Mesodermal cell (in vitro differentiated cells): ENCODE measurements around the gene KTI12.
"Not testable (repeated sequence)": the region's sequence is repeated elsewhere in the genome, so short reads cannot be mapped to it uniquely, and the experiment has no call there.

Source experiments
- H3K27ac ChIP-seq: 2 replicates; pipeline ENCODE4 v1.7.0; 2013; ENCODE audit warnings: mild to moderate bottlenecking, low read depth, low read length, moderate library complexity; ENCODE audit not compliant: severe bottlenecking
- H3K36me3 ChIP-seq: 2 replicates; pipeline ENCODE4 v1.7.1; 2013; ENCODE audit warnings: mild to moderate bottlenecking, low read length, moderate library complexity; ENCODE audit not compliant: control insufficient read depth, insufficient read depth
- H3K4me1 ChIP-seq: one replicate; pipeline ENCODE4 v1.7.1; 2013; ENCODE audit warnings: mild to moderate bottlenecking, low read length; ENCODE audit not compliant: insufficient read depth, control insufficient read depth, poor library complexity, severe bottlenecking
- H3K4me3 ChIP-seq: 2 replicates; pipeline ENCODE4 v1.7.0; 2013; ENCODE audit warnings: low read length, control low read depth, mild to moderate bottlenecking; ENCODE audit not compliant: insufficient read depth, poor library complexity, severe bottlenecking; ENCODE audit errors: extremely low read depth
- H3K9me3 ChIP-seq: 2 replicates; pipeline ENCODE4 v1.7.1; 2013; ENCODE audit warnings: mild to moderate bottlenecking, low read length, moderate library complexity; ENCODE audit not compliant: control insufficient read depth
- WGBS, 2 experiments: methylation state at CpG; one replicate each; pipeline ENCODE4 v1.1.5; 2013; ENCODE audit warnings: missing lambda C conversion rate in 2 of 2; ENCODE audit not compliant: insufficient coverage in 2 of 2; 5-methylcytosine and 5-hydroxymethylcytosine counted together

KTI12 gene

GRCh38 chr1:52007215-52008002, 26.2 kb downstream of the KTI12 start:
- peaks cover 18% of the 10 kb centered on the region for H3K4me1 ChIP-seq
- H3K27ac ChIP-seq = no peak overlapping the region
- H3K9me3 ChIP-seq = no peaks in the 10 kb centered on the region
- H3K36me3 ChIP-seq = no peaks in the 10 kb centered on the region
- 83 to 90% methylated on average over 4 to 5 of the region's 5 CpGs for WGBS, 2 experiments
- H3K4me3 ChIP-seq = no peak overlapping the region

- not testable (repeated sequence) for H3K9me3 ChIP-seq, H3K4me3 ChIP-seq, H3K36me3 ChIP-seq
- H3K4me1 ChIP-seq = peaks cover 18% of the 10 kb centered on the region
- peak overlapping the region; percentile 89 for H3K27ac ChIP-seq
- WGBS, 2 experiments = no CpG with 5 or more reads among the region's 5 CpGs
These were observed 27.5 kb downstream of the KTI12 start for GRCh38 chr1:52006081-52006553.

DNA sequence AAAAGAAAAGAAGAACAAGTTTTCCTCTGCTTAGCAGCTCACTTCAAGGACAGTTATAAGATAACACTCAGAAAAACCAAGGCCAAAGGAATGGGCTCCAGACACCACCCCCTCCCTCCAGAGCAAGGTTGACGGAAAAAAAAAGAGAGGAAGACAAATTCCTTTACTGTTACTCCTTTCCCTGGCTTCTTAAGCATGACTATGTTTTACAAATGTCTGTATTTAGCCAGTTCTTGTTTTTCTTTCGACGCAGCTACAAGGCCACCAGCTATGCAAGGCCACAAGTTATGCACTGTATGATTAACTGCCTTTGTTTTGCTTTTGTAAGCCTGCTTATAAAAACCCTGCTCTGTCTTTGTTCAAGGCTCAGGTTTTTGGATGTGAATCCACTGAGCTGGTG, 28.1 kb downstream of the KTI12 start:
- not testable (repeated sequence) for H3K4me3 ChIP-seq, H3K9me3 ChIP-seq, H3K36me3 ChIP-seq
- H3K27ac ChIP-seq = peak overlapping the region; percentile 89
- 15% methylated on average over 2 of the region's 3 CpGs; no CpG with 5 or more reads in 1 of the 2 experiments for WGBS, 2 experiments
- peaks cover 18% of the 10 kb centered on the region for H3K4me1 ChIP-seq

GRCh38 chr1:52003877-52004276, 29.7 kb downstream of the KTI12 start:
- Histone ChIP-seq H3K4me1 (peaks cover 18% of the 10 kb centered on the region), H3K27ac (no peak overlapping the region), H3K4me3 (no peak overlapping the region), H3K9me3 (no peaks in the 10 kb centered on the region), H3K36me3 (no peaks in the 10 kb centered on the region)
- WGBS, 2 experiments = 54 to 60% methylated on average over 3 of the region's 4 CpGs

- H3K4me3 ChIP-seq = no peak overlapping the region
- peaks cover 15% of the 10 kb centered on the region for H3K4me1 ChIP-seq
- 34 to 58% methylated on average over 4 to 7 of the region's 9 CpGs for WGBS, 2 experiments
- no peak overlapping the region for H3K27ac ChIP-seq
- H3K9me3 ChIP-seq = no peaks in the 10 kb centered on the region
- no peaks in the 10 kb centered on the region for H3K36me3 ChIP-seq
These were observed 31.3 kb downstream of the KTI12 start for GRCh38 chr1:52002038-52002917.

GRCh38 chr1:51998701-51999100, 34.9 kb downstream of the KTI12 start:
- no peak overlapping the region for H3K27ac ChIP-seq
- peaks cover 3% of the 10 kb centered on the region for H3K4me1 ChIP-seq
- no peaks in the 10 kb centered on the region for H3K9me3 ChIP-seq
- H3K4me3 ChIP-seq = no peak overlapping the region
- WGBS, 2 experiments = 88 to 100% methylated on average over 1 of the region's 1 CpG
- no peaks in the 10 kb centered on the region for H3K36me3 ChIP-seq

DNA sequence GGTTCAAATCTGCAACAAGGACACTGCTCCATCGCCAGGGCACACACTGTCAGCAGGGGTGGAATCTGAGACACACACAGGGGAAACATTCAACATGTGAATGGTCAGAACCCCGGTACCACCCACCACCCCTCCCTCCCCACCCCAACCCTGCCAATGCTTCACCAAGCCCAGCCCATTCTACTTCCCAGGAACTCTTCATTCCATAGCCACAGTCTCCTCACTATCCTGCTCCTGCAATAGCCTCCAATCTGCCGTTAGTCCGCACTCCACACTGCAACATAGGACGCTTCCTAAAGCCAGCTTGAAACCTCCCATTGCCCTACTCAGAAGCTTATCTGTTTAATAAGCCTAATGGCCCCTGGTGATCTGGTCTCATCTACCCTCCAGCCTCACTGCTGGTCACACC, 35.6 kb downstream of the KTI12 start:
- 30 to 34% methylated on average over 5 of the region's 5 CpGs for WGBS, 2 experiments
- H3K4me3 ChIP-seq = no peak overlapping the region
- H3K36me3 ChIP-seq = no peaks in the 10 kb centered on the region
- H3K4me1 ChIP-seq = peaks cover 3% of the 10 kb centered on the region
- no peak overlapping the region for H3K27ac ChIP-seq
- H3K9me3 ChIP-seq = no peaks in the 10 kb centered on the region

DNA sequence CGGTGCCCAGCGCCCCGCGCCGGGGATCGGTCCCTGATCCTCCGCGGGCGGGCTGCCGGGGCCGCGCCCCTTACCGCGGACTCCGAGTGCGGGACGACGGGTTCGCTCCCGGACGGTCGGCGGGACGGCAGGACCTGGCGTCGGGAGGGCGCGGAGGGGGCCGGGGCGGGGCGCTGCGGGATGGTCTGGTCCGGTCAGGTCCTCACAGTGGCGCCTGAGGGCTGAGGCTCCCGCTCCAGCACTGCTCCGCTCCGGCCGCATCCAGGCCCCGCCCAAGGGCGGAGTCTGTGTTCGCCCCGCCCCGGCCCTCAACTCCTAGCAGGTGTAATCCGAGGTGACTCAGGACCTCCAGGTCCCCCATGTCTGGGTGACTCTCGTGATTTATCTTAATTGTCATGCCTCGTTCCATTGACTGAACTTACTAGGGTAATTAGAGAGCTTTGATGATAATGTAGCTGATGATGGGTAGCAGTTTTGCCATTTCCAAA, 43.1 kb downstream of the KTI12 start, which contains the start of gene RAB3B:
RAB3B (minus strand) TSS at position 223 of the 488 bp plus-strand sequence. CDS start 13,583 bp downstream, outside the sequence.
- no peaks in the 10 kb centered on the region for H3K9me3 ChIP-seq
- no peak within 1 kb of the TSS for H3K27ac ChIP-seq
- peak within 1 kb of the TSS; percentile 71 for H3K4me3 ChIP-seq
- WGBS, 2 experiments = 0% methylated on average over 18 to 46 of the region's 46 CpGs
- H3K4me1 ChIP-seq = no peaks in the 10 kb centered on the region
- no peaks in the 10 kb centered on the region for H3K36me3 ChIP-seq

GRCh38 chr1:51989582-51990477, 43.8 kb downstream of the KTI12 start:
- no peak overlapping the region for H3K27ac ChIP-seq
- WGBS, 2 experiments = 11 to 18% methylated on average over 7 to 25 of the region's 47 CpGs
- no peaks in the 10 kb centered on the region for H3K9me3 ChIP-seq
- H3K4me1 ChIP-seq = no peaks in the 10 kb centered on the region
- no peaks in the 10 kb centered on the region for H3K36me3 ChIP-seq
- H3K4me3 ChIP-seq = peak overlapping the region; percentile 71

GRCh38 chr1:51988254-51988653, 45.4 kb downstream of the KTI12 start:
- H3K9me3 ChIP-seq = no peaks in the 10 kb centered on the region
- no peaks in the 10 kb centered on the region for H3K4me1 ChIP-seq
- H3K4me3 ChIP-seq = no peak overlapping the region
- H3K36me3 ChIP-seq = no peaks in the 10 kb centered on the region
- H3K27ac ChIP-seq = no peak overlapping the region
